ENCODE data around the gene ADCY5. TPM values are rescaled to one million over a fixed set of nuclear protein-coding genes. Genes with fewer than 3 reads are reported as not detected.

The ADCY5 gene
- total RNA-seq, 2 donors from 2014 or later: 5.6 to 7.8 TPM

GRCh38 chr3:123449102-123449996 lies 459 bp upstream of the ADCY5 start:
- H3K27ac ChIP-seq: peak overlapping the region; percentile 44
- no peaks in the 10 kb centered on the region for H3K9me3 ChIP-seq
- H3K27me3 ChIP-seq: peaks cover 26% of the 10 kb centered on the region
- H3K36me3 ChIP-seq: no peaks in the 10 kb centered on the region
- peaks cover 6% of the 10 kb centered on the region for H3K4me1 ChIP-seq
- no peak for TF ChIP-seq CTCF (IDR thresholded peaks at IDR 0.05)
- DNase-seq: no peak
- peak overlapping the region in 1 of 2 donors; percentile 63 for H3K9ac ChIP-seq (ENCODE audit: low read depth in 2 of 2, low read length in 2 of 2)
- peak overlapping the region; percentile 55 for H3K4me3 ChIP-seq
- intact Hi-C loops (cut with DNase I): no loop called here

GRCh38 chr3:123447749-123448517 lies 957 bp downstream of the ADCY5 start:
- H3K27me3 ChIP-seq: peaks cover 26% of the 10 kb centered on the region
- no peak overlapping the region for H3K27ac ChIP-seq
- H3K9ac ChIP-seq (ENCODE audit: low read depth in 2 of 2, low read length in 2 of 2): peak overlapping the region; percentile 51 to 65
- intact Hi-C loops (cut with DNase I): no loop called here
- H3K4me3 ChIP-seq: peak overlapping the region; percentile 55
- H3K36me3 ChIP-seq: no peaks in the 10 kb centered on the region
- TF ChIP-seq CTCF (IDR thresholded peaks at IDR 0.05): no peak
- H3K9me3 ChIP-seq: no peaks in the 10 kb centered on the region
- DNase-seq: no peak
- H3K4me1 ChIP-seq: peaks cover 6% of the 10 kb centered on the region

- H3K9ac ChIP-seq (ENCODE audit: low read depth in 2 of 2, low read length in 2 of 2): peak overlapping the region in 1 of 2 donors; percentile 51
- H3K36me3 ChIP-seq: no peaks in the 10 kb centered on the region
- no peak for TF ChIP-seq CTCF (IDR thresholded peaks at IDR 0.05)
- peaks cover 6% of the 10 kb centered on the region for H3K4me1 ChIP-seq
- intact Hi-C loops (cut with DNase I): no loop called here
- H3K4me3 ChIP-seq: peak overlapping the region; percentile 27
- peaks cover 26% of the 10 kb centered on the region for H3K27me3 ChIP-seq
- DNase-seq: no peak
- no peaks in the 10 kb centered on the region for H3K9me3 ChIP-seq
- no peak overlapping the region for H3K27ac ChIP-seq
Measured at GRCh38 chr3:123447416-123447748, 1.5 kb downstream of the ADCY5 start.

- no peak for DNase-seq
- peaks cover 6% of the 10 kb centered on the region for H3K4me1 ChIP-seq
- no peak overlapping the region for H3K27ac ChIP-seq
- H3K9me3 ChIP-seq: no peaks in the 10 kb centered on the region
- H3K36me3 ChIP-seq: no peaks in the 10 kb centered on the region
- no peak for TF ChIP-seq CTCF (IDR thresholded peaks at IDR 0.05)
- intact Hi-C loops (cut with DNase I): no loop called here
- peak overlapping the region; percentile 27 for H3K4me3 ChIP-seq
- peaks cover 26% of the 10 kb centered on the region for H3K27me3 ChIP-seq
- no peak overlapping the region for H3K9ac ChIP-seq (ENCODE audit: low read depth in 2 of 2, low read length in 2 of 2)
Measured at GRCh38 chr3:123446610-123447109, 2.2 kb downstream of the ADCY5 start.

GRCh38 chr3:123446210-123446609 lies 2.7 kb downstream of the ADCY5 start:
- Histone ChIP-seq H3K4me1 (peaks cover 6% of the 10 kb centered on the region), H3K9me3 (no peaks in the 10 kb centered on the region), H3K27ac (no peak overlapping the region), H3K27me3 (peaks cover 26% of the 10 kb centered on the region), H3K9ac (ENCODE audit: low read depth in 2 of 2, low read length in 2 of 2) (no peak overlapping the region), H3K4me3 (peak overlapping the region; percentile 27), H3K36me3 (no peaks in the 10 kb centered on the region)
- intact Hi-C loops (cut with DNase I): no loop called here
- no peak for TF ChIP-seq CTCF (IDR thresholded peaks at IDR 0.05)
- DNase-seq: no peak
